ENCODE results near the gene TGFBR1.

DNA sequence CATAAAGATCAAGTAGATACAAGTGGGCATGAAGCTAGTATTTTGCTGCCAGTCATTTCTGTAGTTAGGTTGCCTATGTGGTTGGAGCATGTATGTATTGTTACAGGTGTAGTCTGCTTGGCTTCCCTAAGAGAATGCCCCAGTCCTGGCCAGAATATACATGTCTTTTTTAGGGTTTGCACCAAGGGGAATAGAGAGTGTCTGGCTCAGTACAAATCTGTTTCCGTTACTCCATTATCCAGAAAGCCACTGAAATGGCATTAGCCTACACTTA, 23.2 kb downstream of the TGFBR1 start:
- TF ChIP-seq, protein P1, sequence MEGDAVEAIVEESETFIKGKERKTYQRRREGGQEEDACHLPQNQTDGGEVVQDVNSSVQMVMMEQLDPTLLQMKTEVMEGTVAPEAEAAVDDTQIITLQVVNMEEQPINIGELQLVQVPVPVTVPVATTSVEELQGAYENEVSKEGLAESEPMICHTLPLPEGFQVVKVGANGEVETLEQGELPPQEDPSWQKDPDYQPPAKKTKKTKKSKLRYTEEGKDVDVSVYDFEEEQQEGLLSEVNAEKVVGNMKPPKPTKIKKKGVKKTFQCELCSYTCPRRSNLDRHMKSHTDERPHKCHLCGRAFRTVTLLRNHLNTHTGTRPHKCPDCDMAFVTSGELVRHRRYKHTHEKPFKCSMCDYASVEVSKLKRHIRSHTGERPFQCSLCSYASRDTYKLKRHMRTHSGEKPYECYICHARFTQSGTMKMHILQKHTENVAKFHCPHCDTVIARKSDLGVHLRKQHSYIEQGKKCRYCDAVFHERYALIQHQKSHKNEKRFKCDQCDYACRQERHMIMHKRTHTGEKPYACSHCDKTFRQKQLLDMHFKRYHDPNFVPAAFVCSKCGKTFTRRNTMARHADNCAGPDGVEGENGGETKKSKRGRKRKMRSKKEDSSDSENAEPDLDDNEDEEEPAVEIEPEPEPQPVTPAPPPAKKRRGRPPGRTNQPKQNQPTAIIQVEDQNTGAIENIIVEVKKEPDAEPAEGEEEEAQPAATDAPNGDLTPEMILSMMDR (IDR thresholded peaks at IDR 0.05), result no peak
- TF ChIP-seq EZH2phosphoT487 (IDR thresholded peaks at IDR 0.05), result no peak
